Right cardiac atrium (tissue), 5 donors: ENCODE data around the gene ASCC3. TPM values are rescaled to one million over a fixed set of nuclear protein-coding genes. Genes with fewer than 3 reads are reported as not detected.

Experiments used
- ATAC-seq, 2 donors: fragments of 200-7000 bp; cut with Tn5 transposase; one replicate each; pipeline versions ENCODE4 v1.8.0 to v1.9.1; 2020; ENCODE audit warnings: moderate library complexity in 2 of 2, mild to moderate bottlenecking in 1 of 2
- DNase-seq, 3 donors: peaks; one replicate each; pipeline ENCODE4 v3.0.0-alpha.2; 2020
- H3K27ac ChIP-seq: one replicate; pipeline ENCODE4 v1.5.1; 2013; ENCODE audit warnings: mild to moderate bottlenecking, low read length, control low read depth, moderate library complexity
- H3K27me3 ChIP-seq: one replicate; pipeline ENCODE4 v1.6.1; 2013; ENCODE audit not compliant: control insufficient read depth, insufficient read depth
- H3K4me1 ChIP-seq: one replicate; pipeline ENCODE4 v1.6.1; 2013; ENCODE audit warnings: low read length; ENCODE audit not compliant: control insufficient read depth, insufficient read depth
- H3K4me3 ChIP-seq: one replicate; pipeline ENCODE4 v1.5.1; 2013; ENCODE audit warnings: low read length, control low read depth
- H3K9me3 ChIP-seq: one replicate; pipeline ENCODE4 v1.6.1; 2013; ENCODE audit warnings: low read length; ENCODE audit not compliant: control insufficient read depth
- WGBS: extraction: QIAGEN DNeasy Blood & Tissue Kit; methylation state at CpG from one replicate; pipeline ENCODE4 v1.1.7; 2013; 5-methylcytosine and 5-hydroxymethylcytosine counted together
- intact Hi-C, 4 donors: fragments of 100-400 bp; cut with DNase I; formaldehyde crosslinking; loops; one replicate each; pipeline versions ENCODE4 v1.11.0 to v1.14.0; 2022 to 2023
- polyA plus RNA-seq: library from polyadenylated mRNA; stranded (reverse); fragments of 200-250 nt; gene quantifications from one replicate; pipeline ENCODE4 v1.2.3, GENCODE V29; 2013
- total RNA-seq, 4 donors: library from RNA; stranded (reverse); fragmentation: NEBNext Ultra II Directional; extraction: Animal tissue kit (Norgen Biotek cat#: 25700); gene quantifications; one replicate each; pipeline ENCODE4 v1.2.1, GENCODE V29; 2021
- donor health status: healthy with polysubstance abuse.
- donor health status: DM: no; HTN: yes; CAD: no.
- donor health status: DM: no; HTN: no; CAD: no.
- donor health status: DM: no; HTN: yes; CAD: no; lungs with severe emphysema.
- donor health status: DM: yes; HTN: yes; CAD: no.

ASCC3 gene
- total and polyA plus RNA-seq, 5 donors = 11.8 to 26.1 (median 22.1) TPM

- no peak for ATAC-seq
- intact Hi-C loops = no loop called here
- H3K27ac ChIP-seq = no peak overlapping the region
Measured at GRCh38 chr6:100886076-100886475, 4.9 kb upstream of the ASCC3 start.

GRCh38 chr6:100883347-100883746, 2.2 kb upstream of the ASCC3 start:
- ATAC-seq (no peak), DNase-seq (no peak)
- no peaks in the 10 kb centered on the region for H3K27me3 ChIP-seq
- no peak overlapping the region for H3K4me3 ChIP-seq
- intact Hi-C loops = no loop called here
- 99% methylated on average over 3 of the region's 3 CpGs for WGBS
- no peaks in the 10 kb centered on the region for H3K9me3 ChIP-seq
- no peak overlapping the region for H3K27ac ChIP-seq
- no peaks in the 10 kb centered on the region for H3K4me1 ChIP-seq

More at GRCh38 chr6:100886076-100886475, 4.9 kb upstream of the ASCC3 start:
- Histone ChIP-seq H3K27me3 (no peaks in the 10 kb centered on the region), H3K9me3 (no peaks in the 10 kb centered on the region), H3K4me3 (no peak overlapping the region), H3K4me1 (no peaks in the 10 kb centered on the region)
- DNase-seq = no peak
- 50% methylated on average over 1 of the region's 1 CpG for WGBS

GRCh38 chr6:100881707-100882040, 545 bp upstream of the ASCC3 start:
- ATAC-seq (no peak), DNase-seq (no peak)
- intact Hi-C loops = no loop called here
- Histone ChIP-seq H3K4me3 (peak overlapping the region; percentile 85), H3K4me1 (no peaks in the 10 kb centered on the region), H3K27me3 (no peaks in the 10 kb centered on the region), H3K9me3 (no peaks in the 10 kb centered on the region), H3K27ac (peak overlapping the region; percentile 74)
- WGBS = 8% methylated on average over 6 of the region's 6 CpGs

GRCh38 chr6:100880149-100880852, 828 bp downstream of the ASCC3 start:
- peak overlapping the region; percentile 85 for H3K4me3 ChIP-seq
- no peaks in the 10 kb centered on the region for H3K4me1 ChIP-seq
- no peaks in the 10 kb centered on the region for H3K27me3 ChIP-seq
- ATAC-seq (no peak), DNase-seq (no peak)
- intact Hi-C loops = no loop called here
- no peaks in the 10 kb centered on the region for H3K9me3 ChIP-seq
- WGBS = 8% methylated on average over 5 of the region's 5 CpGs
- peak overlapping the region; percentile 90 for H3K27ac ChIP-seq

- Histone ChIP-seq H3K27ac (no peak overlapping the region), H3K4me1 (no peaks in the 10 kb centered on the region), H3K27me3 (no peaks in the 10 kb centered on the region), H3K9me3 (no peaks in the 10 kb centered on the region), H3K4me3 (no peak overlapping the region)
- intact Hi-C loops = no loop called here
- 97% methylated on average over 2 of the region's 2 CpGs for WGBS
- DNase-seq (no peak), ATAC-seq (no peak)
Measured at GRCh38 chr6:100879317-100879716, 1.8 kb downstream of the ASCC3 start.

- Histone ChIP-seq H3K4me3 (no peak overlapping the region), H3K9me3 (no peaks in the 10 kb centered on the region), H3K27me3 (no peaks in the 10 kb centered on the region), H3K27ac (no peak overlapping the region), H3K4me1 (no peaks in the 10 kb centered on the region)
- intact Hi-C loops = no loop called here
- no peak for DNase-seq
- no peak for ATAC-seq
Measured at GRCh38 chr6:100877851-100878250, 3.3 kb downstream of the ASCC3 start.

- DNase-seq = no peak
- H3K4me1 ChIP-seq = no peaks in the 10 kb centered on the region
- H3K9me3 ChIP-seq = no peaks in the 10 kb centered on the region
- ATAC-seq = no peak
- no peaks in the 10 kb centered on the region for H3K27me3 ChIP-seq
- H3K27ac ChIP-seq = no peak overlapping the region
- intact Hi-C loops = no loop called here
- H3K4me3 ChIP-seq = no peak overlapping the region
Measured at GRCh38 chr6:100876251-100876650, 4.9 kb downstream of the ASCC3 start.

GRCh38 chr6:100865525-100865924, 15.6 kb downstream of the ASCC3 start:
- Histone ChIP-seq H3K9me3 (no peaks in the 10 kb centered on the region), H3K27ac (no peak overlapping the region), H3K27me3 (no peaks in the 10 kb centered on the region), H3K4me3 (no peak overlapping the region), H3K4me1 (no peaks in the 10 kb centered on the region)
- intact Hi-C loops = no loop called here
- 96% methylated on average over 2 of the region's 2 CpGs for WGBS
- ATAC-seq = no peak
- DNase-seq = no peak

GRCh38 chr6:100862063-100862462, 19.1 kb downstream of the ASCC3 start:
- Histone ChIP-seq H3K4me3 (no peak overlapping the region), H3K27me3 (no peaks in the 10 kb centered on the region), H3K4me1 (no peaks in the 10 kb centered on the region), H3K27ac (no peak overlapping the region), H3K9me3 (no peaks in the 10 kb centered on the region)
- DNase-seq (no peak), ATAC-seq (no peak)
- WGBS = 97% methylated on average over 2 of the region's 2 CpGs
- intact Hi-C loops = no loop called here

- H3K4me3 ChIP-seq = no peak overlapping the region
- H3K9me3 ChIP-seq = no peaks in the 10 kb centered on the region
- H3K27me3 ChIP-seq = no peaks in the 10 kb centered on the region
- DNase-seq (no peak), ATAC-seq (no peak)
- intact Hi-C loops = no loop called here
- no peak overlapping the region for H3K27ac ChIP-seq
- H3K4me1 ChIP-seq = no peaks in the 10 kb centered on the region
Measured at GRCh38 chr6:100856146-100856545, 25.0 kb downstream of the ASCC3 start.

GRCh38 chr6:100851819-100852218, 29.3 kb downstream of the ASCC3 start:
- Histone ChIP-seq H3K4me3 (no peak overlapping the region), H3K9me3 (no peaks in the 10 kb centered on the region), H3K4me1 (no peaks in the 10 kb centered on the region), H3K27me3 (no peaks in the 10 kb centered on the region), H3K27ac (no peak overlapping the region)
- DNase-seq (no peak), ATAC-seq (no peak)
- intact Hi-C loops = no loop called here
- 98% methylated on average over 12 of the region's 12 CpGs for WGBS

GRCh38 chr6:100850174-100850573, 31.0 kb downstream of the ASCC3 start:
- DNase-seq (no peak), ATAC-seq (no peak)
- Histone ChIP-seq H3K9me3 (no peaks in the 10 kb centered on the region), H3K27me3 (no peaks in the 10 kb centered on the region), H3K27ac (no peak overlapping the region), H3K4me1 (no peaks in the 10 kb centered on the region), H3K4me3 (no peak overlapping the region)
- WGBS = 89% methylated on average over 2 of the region's 2 CpGs
- intact Hi-C loops = no loop called here
